DND-41 (cell line): ENCODE measurements around the gene AIF1L.

Experiments used
- CTCF ChIP-seq: IDR thresholded peaks from 2 replicates; pipeline ENCODE4 v1.5.1; 2012; ENCODE audit warnings: borderline replicate concordance, low read length, moderate library complexity, mild to moderate bottlenecking; ENCODE audit not compliant: poor library complexity, severe bottlenecking; ENCODE audit errors: extremely low read depth
- EZH2 ChIP-seq: IDR thresholded peaks from 3 replicates; pipeline ENCODE4 v1.6.1; 2012; ENCODE audit warnings: borderline replicate concordance, low read depth, mild to moderate bottlenecking, moderate library complexity, low read length, inconsistent platforms; ENCODE audit not compliant: severe bottlenecking

GRCh38 chr9:131050831-131051230, 45.5 kb upstream of the AIF1L start:
- TF ChIP-seq CTCF: no peak
- no peak for TF ChIP-seq EZH2
